K562 (cell line): ENCODE measurements around the gene SON. TPM values are rescaled to one million over a fixed set of nuclear protein-coding genes. Genes with fewer than 3 reads are reported as not detected.

Experiments
- ARID2 ChIP-seq: fragments of 450-650 bp; IDR thresholded peaks from 2 replicates; pipeline ENCODE4 v1.6.1; 2017; ENCODE audit warnings: antibody characterized with exemption, mild to moderate bottlenecking
- CBFA2T3 ChIP-seq: fragments of 450-650 bp; IDR thresholded peaks from 2 replicates; pipeline ENCODE4 v1.6.1; 2017
- CBX2 ChIP-seq: fragments of 200-600 bp; sonication (generic); IDR thresholded peaks from one replicate; pipeline ENCODE4 v1.6.1; 2012; ENCODE audit warnings: mild to moderate bottlenecking, low read length, inconsistent platforms; ENCODE audit not compliant: insufficient read depth, poor library complexity, severe bottlenecking
- CXXC5 ChIP-seq: fragments of 250-450 bp; sonication (Bioruptor Pico); IDR thresholded peaks from 2 replicates; pipeline ENCODE4 v1.8.0; 2022; ENCODE audit warnings: inconsistent platforms, mild to moderate bottlenecking, moderate library complexity
- KDM1A ChIP-seq, 2 experiments: fragments of 450-650 bp; IDR thresholded peaks; 2 replicates each; pipeline ENCODE4 v1.6.1; 2016; ENCODE audit warnings: mild to moderate bottlenecking in 2 of 2
- KHSRP ChIP-seq: fragments of 450-650 bp; IDR thresholded peaks from 2 replicates; pipeline ENCODE4 v1.6.1; 2017
- MEIS2 ChIP-seq: fragments of 450-650 bp; IDR thresholded peaks from 2 replicates; pipeline ENCODE4 v1.6.1; 2014; ENCODE audit warnings: mild to moderate bottlenecking; ENCODE audit not compliant: partially characterized antibody
- NR2C2 ChIP-seq, 2 experiments: fragments of 200-800 bp in 1 of 2; sonication (Bioruptor generic) in 1 of 2; sonication (generic) in 1 of 2; formaldehyde crosslinking in 1 of 2; IDR thresholded peaks; 2 replicates each; pipeline versions ENCODE4 v1.6.1 to v1.8.0; 2016 to 2022; ENCODE audit warnings: mild to moderate bottlenecking in 1 of 2, missing compliant biosample characterization in 1 of 2, missing genetic modification characterization in 1 of 2, missing genetic modification reagents in 1 of 2
- NRF1 ChIP-seq, 2 experiments: fragments of 450-650 bp; IDR thresholded peaks in 1 of 2; conservative IDR thresholded peaks in 1 of 2; 2 replicates each; pipeline ENCODE4 v1.6.1; 2014; ENCODE audit warnings: mild to moderate bottlenecking in 2 of 2
- RAD51 ChIP-seq: fragments of 450-650 bp; IDR thresholded peaks from 2 replicates; pipeline ENCODE4 v1.7.1; 2016; ENCODE audit warnings: low read depth, mild to moderate bottlenecking, borderline replicate concordance
- REST ChIP-seq, 2 experiments: fragments of 450-650 bp; formaldehyde crosslinking in 1 of 2; IDR thresholded peaks; 2 replicates each; pipeline versions ENCODE4 v1.4.0 to v1.6.1; 2014 to 2020; ENCODE audit warnings: mild to moderate bottlenecking in 2 of 2, borderline replicate concordance in 1 of 2, low read depth in 1 of 2
- WHSC1 ChIP-seq: IDR thresholded peaks from one replicate; pipeline ENCODE4 v1.6.1; 2012; ENCODE audit warnings: low read length, control low read depth, inconsistent platforms
- XRCC4 ChIP-seq: IDR thresholded peaks from one replicate; pipeline ENCODE4 v1.6.1; 2011; ENCODE audit not compliant: insufficient read depth, insufficient read length; ENCODE audit errors: extremely low read depth
- ZNF639 ChIP-seq, 2 experiments: fragments of 200-800 bp in 1 of 2; sonication (Bioruptor generic) in 1 of 2; sonication (generic) in 1 of 2; formaldehyde crosslinking in 1 of 2; IDR thresholded peaks in 1 of 2; conservative IDR thresholded peaks in 1 of 2; 2 replicates each; pipeline versions ENCODE4 v1.5.0 to v1.6.1; 2016 to 2020; ENCODE audit warnings: missing compliant biosample characterization in 1 of 2, missing genetic modification characterization in 1 of 2, missing genetic modification reagents in 1 of 2
- ZNF76 ChIP-seq: fragments of 250-450 bp; sonication (Bioruptor Pico); IDR thresholded peaks from 2 replicates; pipeline ENCODE4 v1.4.0; 2020; ENCODE audit warnings: mild to moderate bottlenecking, moderate library complexity, borderline replicate concordance
- polyA plus RNA-seq, 8 experiments: library from polyadenylated mRNA; depleted of rRNA in 4 of 8; stranded (reverse) in 5 of 8; unstranded in 3 of 8; fragments of >200 nt; fragmentation: Nextera tagmentation in 2 of 8; fragmentation: Illumina TruSeq in 1 of 8; extraction: Ambion mirVana in 2 of 8; extraction: Trizol in 1 of 8; gene quantifications; 2 replicates each; pipeline versions ENCODE4 v1.2.1 to v1.2.3, GENCODE V29; 2011 to 2014; ENCODE audit warnings: inconsistent platforms in 1 of 8, missing spikeins in 1 of 8
- total RNA-seq, 7 experiments: library from RNA; depleted of rRNA in 6 of 7; stranded (reverse); fragments of >200 nt in 6 of 7; fragmentation: Illumina TruSeq in 2 of 7; extraction: Trizol in 2 of 7; gene quantifications; 2 replicates each; pipeline versions ENCODE4 v1.2.1 to v1.2.3, GENCODE V29; 2011 to 2021; ENCODE audit warnings: low replicate concordance in 1 of 7

Gene SON
- total and polyA plus RNA-seq, 9 of the 15 experiments (the other 6 are each of a cell fraction or from before 2014, with no cell fraction given): 105 to 742 (median 187) TPM

GRCh38 chr21:33584455-33584854 is 41.6 kb downstream of the SON start (continued):
- peak; percentile 54 for TF ChIP-seq CXXC5 (CRISPR knock-in tag)
- TF ChIP-seq XRCC4: no peak
- TF ChIP-seq NRF1 (conservative IDR thresholded peaks at IDR 0.05 in 1 of 2, IDR thresholded peaks at IDR 0.05 in 1 of 2): no peak
- TF ChIP-seq ARID2: no peak
- TF ChIP-seq ZNF76: no peak
- no peak for TF ChIP-seq MEIS2
- TF ChIP-seq CBX2: no peak
- TF ChIP-seq CBFA2T3: peak; percentile 37; the same call in 1 of the 2 replicates
- no peak for TF ChIP-seq KDM1A (IDR thresholded peaks at IDR 0.05)
- TF ChIP-seq ZNF639 (CRISPR knock-in tag; conservative IDR thresholded peaks at IDR 0.05 in 1 of 2, IDR thresholded peaks at IDR 0.05 in 1 of 2): no peak
- no peak for TF ChIP-seq WHSC1
- TF ChIP-seq RAD51: no peak
- TF ChIP-seq REST (IDR thresholded peaks at IDR 0.05; ENCODE audit: borderline replicate concordance): no peak
- TF ChIP-seq REST (CRISPR knock-in tag; IDR thresholded peaks at IDR 0.05; ENCODE audit: low read depth): no peak
- TF ChIP-seq NR2C2 (CRISPR knock-in tag; IDR thresholded peaks at IDR 0.05): no peak
- TF ChIP-seq NR2C2 (tag; IDR thresholded peaks at IDR 0.05): no peak
- TF ChIP-seq KHSRP: no peak
